Ovary (tissue), 3 donors: Measurements from ENCODE around the gene OR6Q1.

Experiments used
- POLR2A ChIP-seq: fragments of 450-650 bp; IDR thresholded peaks from one replicate; pipeline ENCODE4 v1.6.1; 2017; ENCODE audit warnings: antibody characterized with exemption, mild to moderate bottlenecking, moderate library complexity
- TF ChIP-seq, protein P1 (sequence below), 3 donors: fragments of 450-650 bp in 2 of 3; fragments of 200-600 bp in 1 of 3; IDR thresholded peaks; one replicate each; pipeline versions ENCODE4 v1.5.1 to v1.8.0; 2016 to 2022; ENCODE audit warnings: antibody characterized with exemption in 3 of 3, mild to moderate bottlenecking in 1 of 3
- donor health status: DM: no; HTN: no; CAD: no.

DNA sequence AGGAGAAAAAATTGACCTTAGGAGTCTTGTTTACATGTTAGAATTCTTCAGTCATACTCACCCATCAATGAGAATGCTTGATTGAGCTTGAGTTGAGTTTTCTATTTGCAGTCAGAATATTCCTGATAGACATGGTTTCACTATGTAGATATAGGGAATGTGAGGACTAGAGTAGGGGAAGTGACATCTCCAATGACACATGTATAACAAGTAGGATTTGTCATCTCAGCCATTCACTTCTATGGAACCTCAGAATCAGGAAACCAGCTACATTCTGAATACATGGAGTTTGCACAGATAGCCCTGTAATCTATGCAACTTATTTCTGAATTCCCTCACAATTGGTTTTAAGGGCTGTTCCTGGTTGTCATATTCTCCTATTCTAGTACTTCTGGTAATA is 27.2 kb upstream of the OR6Q1 start:
- TF ChIP-seq, protein P1, sequence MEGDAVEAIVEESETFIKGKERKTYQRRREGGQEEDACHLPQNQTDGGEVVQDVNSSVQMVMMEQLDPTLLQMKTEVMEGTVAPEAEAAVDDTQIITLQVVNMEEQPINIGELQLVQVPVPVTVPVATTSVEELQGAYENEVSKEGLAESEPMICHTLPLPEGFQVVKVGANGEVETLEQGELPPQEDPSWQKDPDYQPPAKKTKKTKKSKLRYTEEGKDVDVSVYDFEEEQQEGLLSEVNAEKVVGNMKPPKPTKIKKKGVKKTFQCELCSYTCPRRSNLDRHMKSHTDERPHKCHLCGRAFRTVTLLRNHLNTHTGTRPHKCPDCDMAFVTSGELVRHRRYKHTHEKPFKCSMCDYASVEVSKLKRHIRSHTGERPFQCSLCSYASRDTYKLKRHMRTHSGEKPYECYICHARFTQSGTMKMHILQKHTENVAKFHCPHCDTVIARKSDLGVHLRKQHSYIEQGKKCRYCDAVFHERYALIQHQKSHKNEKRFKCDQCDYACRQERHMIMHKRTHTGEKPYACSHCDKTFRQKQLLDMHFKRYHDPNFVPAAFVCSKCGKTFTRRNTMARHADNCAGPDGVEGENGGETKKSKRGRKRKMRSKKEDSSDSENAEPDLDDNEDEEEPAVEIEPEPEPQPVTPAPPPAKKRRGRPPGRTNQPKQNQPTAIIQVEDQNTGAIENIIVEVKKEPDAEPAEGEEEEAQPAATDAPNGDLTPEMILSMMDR (IDR thresholded peaks at IDR 0.05): no peak
- no peak for TF ChIP-seq POLR2A
